Measurements from ENCODE around the gene HDHD2.
"Not testable (repeated sequence)": the region's sequence is repeated elsewhere in the genome, so short reads cannot be mapped to it uniquely, and the experiment has no call there.

HDHD2 gene, protein sequence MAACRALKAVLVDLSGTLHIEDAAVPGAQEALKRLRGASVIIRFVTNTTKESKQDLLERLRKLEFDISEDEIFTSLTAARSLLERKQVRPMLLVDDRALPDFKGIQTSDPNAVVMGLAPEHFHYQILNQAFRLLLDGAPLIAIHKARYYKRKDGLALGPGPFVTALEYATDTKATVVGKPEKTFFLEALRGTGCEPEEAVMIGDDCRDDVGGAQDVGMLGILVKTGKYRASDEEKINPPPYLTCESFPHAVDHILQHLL

DNA sequence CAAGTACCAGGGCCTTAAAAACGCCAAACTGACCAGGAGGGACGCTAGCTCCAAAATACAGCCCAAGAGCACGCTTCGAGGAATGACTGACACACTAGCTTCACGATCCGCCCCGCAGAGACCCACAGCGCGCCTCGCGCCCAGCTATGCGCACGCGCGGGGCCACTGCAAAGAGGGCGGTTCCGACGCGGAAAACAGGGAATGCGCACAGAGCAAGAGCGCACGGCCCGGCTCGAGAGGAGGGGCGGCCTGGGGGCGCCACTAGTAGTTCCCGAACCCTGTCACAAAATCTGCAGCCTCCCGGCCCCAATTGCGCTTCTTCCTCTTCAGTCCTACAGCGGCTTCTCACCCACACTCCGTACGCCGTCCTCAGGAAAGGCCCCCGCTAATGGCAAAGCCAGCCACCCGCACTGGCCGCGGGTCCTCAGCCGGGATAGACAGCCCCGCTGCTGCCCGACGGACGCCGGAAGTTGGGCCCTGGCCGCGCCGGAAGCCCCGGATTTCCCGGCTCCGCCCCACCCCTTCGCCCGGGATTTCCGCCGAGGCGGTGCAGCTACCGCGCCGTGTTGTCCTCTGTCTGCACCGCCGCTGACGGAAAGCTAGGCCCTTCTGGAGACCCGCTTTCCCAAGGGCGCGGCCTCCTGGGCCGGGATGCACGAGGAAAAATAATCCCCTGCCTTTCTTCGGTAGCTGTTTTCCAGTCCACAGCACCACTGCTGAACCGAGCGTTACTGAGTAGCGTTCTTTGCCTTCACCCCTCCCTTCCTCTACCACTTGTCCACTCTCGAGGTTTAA is at the start of gene HDHD2:
Gene HDHD2, minus strand, starts transcription at position 472 of the 795 bp plus-strand sequence. CDS start 14,061 bp downstream, outside the sequence.
- FAIRE-seq = no peak

DNA sequence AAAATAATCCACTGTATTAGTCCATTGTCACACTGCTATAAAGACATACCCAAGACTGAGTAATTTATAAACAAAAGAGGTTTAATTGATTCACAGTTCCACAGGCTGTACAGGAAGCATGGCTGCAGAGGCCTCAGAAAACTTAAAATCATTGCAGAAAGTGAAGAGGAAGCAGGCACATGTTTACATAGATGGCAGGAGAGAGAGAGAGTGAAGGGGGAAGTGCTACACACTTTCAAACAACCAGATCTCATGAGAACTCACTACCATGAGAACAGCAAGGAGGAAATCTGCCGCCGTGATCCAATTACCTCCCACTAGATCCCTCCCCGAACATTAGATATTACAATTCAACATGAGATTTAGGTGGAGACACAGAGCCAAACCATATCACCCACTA is 45.7 kb upstream of the HDHD2 start:
- not testable (repeated sequence) for FAIRE-seq

DNA sequence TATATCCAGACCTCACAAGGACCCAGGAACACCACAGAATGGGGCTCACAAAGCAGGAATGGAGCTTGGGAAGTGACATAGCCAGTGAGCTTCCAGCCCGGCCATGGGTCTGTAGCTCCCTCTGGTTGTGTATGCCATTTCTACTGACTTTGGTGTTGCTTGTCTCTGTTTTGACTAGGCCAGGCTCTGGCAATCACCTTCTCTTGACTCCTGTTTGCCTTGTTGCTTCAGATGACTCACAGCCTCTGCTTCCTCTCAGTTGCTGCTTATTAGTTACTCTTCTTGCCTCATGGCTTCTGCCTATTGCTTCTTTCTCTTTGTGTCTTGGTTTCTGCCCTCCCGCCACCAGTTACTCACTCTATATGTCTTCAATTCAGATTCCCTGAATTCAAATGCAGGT is 41.7 kb upstream of the HDHD2 start:
- no peak for FAIRE-seq

DNA sequence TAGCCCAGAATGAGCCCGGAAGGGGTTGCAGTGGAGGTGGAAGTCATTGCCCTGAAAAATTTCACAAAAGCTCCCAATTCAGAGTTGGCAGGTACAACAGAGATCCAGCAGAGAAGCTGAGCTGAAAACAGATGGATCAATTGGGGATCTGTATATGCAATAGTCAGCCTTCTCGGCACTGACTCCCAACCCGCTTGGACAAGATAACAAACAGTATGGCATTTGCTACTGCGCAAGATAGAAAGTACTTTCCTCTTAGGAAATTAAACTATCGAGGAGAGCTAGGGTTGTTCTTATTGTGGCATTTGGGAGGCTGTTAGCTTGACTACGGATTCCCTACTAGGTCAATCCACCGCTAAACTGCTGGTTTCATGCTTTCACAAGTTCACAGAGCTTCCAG is 37.4 kb upstream of the HDHD2 start:
- no peak for FAIRE-seq

DNA sequence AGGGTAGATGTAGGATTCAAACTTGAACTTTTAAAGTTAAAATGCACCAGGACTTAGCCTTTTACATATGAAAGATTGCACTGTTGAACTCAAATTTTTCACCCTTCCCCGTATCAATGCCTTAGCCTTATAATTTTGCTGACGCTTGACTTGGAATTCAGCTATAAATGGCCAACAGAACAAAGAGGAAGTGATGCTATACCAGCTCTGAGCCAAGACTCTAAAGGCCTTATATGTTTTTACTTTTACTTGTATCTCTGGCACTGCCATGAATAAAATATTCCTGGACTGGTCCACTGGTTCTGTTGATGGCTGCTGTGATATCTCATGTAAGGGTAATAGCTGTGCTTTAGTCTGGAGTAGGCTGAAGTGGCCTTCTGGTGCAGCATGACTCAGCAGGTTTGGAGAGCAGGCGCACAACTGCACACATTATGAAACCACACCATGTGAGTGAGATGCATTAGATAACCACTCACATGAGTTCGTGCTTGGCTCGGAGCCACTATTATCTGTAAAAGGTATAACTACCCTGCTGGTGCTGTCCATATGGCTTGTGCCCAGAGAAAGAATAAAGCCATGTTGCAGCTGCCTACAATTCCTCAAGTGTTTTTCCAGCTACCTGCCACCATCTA is 34.2 kb upstream of the HDHD2 start:
- FAIRE-seq = no peak

DNA sequence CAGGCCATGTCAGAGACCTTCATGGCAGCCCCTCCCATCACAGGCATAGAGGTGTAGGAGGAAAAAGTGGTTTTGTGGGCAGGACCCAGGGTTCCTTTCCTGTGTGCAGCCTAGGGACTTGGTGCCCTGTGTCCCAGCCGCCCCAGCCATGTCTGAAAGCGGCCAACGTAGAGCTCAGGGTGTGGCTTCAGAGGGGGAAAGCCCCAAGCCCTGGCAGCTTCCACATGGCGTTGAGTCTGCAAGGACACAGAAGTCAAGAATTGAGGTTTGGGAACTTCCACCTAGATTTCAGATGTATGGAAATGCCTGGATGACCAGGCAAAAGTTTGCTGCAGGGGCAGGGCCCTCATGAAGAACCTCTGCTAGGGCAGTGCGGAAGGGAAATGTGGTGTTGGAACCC is 31.9 kb upstream of the HDHD2 start:
- FAIRE-seq = not testable (repeated sequence)

DNA sequence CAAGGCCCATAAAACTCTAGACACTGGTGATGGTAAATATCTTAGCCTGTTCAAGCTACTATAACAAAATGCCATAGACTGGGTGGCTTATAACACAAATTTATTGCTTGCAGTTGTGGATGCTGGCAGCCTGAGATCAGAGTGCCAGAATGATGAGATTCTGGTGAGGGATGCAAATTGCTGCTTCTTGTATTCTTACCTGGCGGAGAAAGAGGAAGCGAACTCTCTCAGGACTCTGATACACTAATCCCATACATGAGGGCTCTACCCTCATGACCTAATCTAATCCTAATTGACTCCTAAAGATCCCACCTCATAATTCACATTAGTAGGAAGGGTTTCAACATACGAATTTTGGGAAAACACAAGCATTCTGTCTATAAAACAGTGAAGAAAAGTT is 30.5 kb upstream of the HDHD2 start:
- FAIRE-seq = no peak

DNA sequence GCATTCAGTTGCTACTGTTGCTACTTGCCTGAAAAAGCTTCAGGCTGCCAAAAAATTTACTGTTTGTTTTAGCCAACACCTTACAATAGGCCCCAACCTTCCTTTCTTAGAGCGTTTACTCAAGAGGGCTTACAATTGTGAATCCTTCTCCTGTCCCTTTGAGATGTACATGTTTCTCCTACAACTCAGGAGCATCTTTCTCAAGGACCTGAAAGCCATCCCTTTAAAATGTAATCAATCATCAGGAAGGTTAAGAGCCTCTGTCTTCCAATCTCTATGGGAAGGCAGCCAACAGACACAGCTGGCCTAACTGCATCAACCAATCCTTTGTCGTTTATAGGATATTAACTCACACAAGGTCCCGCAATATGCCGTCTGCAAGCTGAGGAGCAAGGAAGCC is 29.2 kb upstream of the HDHD2 start:
- FAIRE-seq = no peak

DNA sequence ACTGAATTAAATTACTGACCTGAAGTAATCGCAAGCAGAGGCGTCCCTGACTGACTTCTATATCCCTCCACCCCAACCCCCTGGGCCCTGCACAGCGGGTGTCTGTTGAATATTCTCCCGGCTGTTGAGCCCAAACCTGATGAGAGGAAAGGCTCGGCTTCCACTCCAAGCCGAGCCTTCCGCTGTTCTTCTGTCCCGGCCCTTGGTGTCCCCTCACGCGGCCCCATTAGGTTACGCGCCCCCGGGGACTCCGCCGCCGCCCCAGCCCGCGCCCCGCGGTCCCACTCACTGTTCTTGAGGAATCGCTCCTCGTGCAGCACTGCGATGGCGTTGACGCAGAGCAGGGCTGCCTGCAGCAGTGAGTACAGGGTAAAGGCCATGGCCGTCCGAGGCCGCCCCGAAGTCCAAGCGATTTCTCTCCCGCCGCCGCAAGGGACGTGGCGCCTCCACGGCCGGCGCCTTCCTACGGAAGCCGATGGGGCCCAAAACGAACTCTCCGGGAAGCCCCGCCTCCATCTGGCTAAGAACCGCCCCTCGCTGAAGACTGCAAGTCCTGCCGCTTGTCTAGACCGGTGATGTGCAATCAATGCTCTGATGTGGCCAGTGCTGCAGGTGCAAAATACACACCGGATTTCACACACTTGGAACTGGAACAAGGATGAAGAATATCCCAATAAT is 25.7 kb upstream of the HDHD2 start, which contains the start of gene IER3IP1:
Gene IER3IP1, minus strand, starts transcription at position 467 of the 678 bp plus-strand sequence. Its CDS starts 87 bp downstream, at position 380.
- no peak for FAIRE-seq

DNA sequence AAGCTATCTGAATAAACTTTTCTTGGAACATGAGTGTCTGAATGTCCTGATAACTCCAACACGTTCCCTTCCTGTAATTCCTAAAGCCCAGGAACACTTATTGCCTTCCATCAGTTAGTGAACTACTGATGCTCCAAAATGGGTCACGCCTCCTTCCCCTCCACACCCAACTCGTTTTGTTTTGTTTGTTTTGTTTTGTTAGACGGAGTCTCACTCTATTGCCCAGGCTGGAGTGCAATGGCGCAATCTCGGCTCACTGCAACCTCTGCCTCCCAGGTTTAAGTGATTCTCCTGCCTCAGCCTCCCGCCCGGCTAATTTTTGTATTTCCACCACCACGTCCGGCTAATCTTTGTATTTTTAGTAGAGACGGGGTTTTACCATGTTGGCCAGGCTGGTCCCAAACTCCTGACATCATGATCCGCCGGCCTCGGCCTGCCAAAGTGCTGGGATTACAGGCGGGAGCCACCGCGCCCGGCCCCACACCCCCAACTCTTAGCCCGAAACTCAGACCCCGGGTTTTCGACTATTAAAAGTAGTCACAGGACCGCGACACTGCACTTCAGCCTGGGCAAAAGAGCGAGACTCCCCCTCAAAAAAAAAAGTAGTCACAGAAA is 25.1 kb upstream of the HDHD2 start:
- no peak for FAIRE-seq

DNA sequence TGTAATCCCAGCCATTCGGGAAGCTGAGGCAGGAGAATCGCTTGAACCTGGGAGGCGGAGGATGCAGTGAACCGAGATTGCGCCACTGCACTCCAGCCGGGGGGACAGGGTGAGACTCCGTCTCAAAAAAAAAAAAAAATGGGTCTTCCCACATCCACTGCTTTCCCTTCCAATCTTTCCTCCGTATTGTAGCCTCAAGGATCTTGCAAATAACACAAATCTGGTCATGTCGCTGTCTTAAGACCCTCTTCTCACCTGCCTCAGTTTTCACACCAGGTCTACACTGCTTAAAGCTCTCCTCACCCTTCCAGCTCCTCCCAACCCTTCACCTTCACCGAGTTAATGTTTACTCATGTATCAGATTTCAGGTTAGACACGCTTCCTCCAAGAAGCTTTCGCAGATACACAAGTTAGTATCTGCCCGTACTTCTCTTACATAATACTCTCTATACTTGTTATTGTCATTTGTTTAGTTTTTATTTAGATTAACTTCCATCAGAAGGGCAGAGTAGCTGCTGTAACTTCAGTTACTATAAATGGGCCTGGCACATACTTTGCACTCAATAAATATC is 24.3 kb upstream of the HDHD2 start:
- no peak for FAIRE-seq

DNA sequence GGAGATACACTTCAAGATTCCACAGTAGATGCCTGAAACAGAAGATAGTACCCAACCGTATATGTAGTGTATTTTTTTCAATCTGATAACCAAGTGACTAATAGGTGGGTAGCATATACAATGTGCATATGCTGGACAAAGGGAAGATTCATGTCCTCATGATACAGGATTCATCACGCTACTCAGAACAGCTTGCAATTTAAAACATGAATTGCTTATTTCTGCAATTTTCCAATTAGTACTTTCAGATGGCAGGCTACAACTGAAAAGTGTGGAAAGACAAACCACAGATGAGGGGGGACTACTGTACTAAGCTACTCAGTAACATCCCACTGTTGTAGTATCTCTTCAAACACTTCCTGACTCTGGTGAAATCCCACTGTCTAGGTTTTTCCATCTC is 22.2 kb upstream of the HDHD2 start:
- no peak for FAIRE-seq

DNA sequence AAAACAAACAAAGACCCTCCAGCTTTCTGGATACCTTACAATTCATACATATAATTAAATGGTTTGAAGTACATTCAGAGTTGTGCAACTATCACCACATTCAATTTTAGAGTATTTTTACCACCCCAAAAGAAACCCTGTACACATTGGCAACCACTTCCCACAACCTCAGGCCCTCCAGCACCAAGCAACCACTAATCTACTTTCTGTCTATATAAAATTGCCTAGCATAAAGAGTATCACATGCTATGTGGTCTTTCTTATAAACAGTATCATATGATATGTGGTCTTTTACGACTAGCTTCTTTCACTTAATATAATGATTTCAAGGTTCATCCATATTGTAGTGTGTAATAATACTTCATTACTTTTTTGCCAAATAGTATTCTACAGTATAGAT is 18.6 kb upstream of the HDHD2 start:
- peak; percentile 43 for FAIRE-seq

DNA sequence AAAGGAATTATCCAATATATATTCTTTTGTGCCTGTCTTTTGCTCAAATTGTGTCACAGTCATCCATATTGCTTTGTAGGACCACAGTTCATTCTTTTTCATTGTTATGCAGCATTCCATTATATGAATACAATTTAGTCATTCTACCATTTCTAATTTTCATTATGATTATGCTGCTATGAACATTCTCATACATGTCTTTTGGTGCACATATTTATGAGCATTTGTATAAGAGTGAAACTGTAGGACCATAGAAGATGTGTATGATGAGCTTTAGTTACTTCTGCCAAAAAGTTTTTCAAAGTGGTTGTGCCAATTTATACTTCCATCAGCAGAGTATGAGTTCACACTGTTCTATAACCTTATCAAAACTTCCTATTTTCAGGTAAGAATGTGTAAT is 18.2 kb upstream of the HDHD2 start:
- no peak for FAIRE-seq

DNA sequence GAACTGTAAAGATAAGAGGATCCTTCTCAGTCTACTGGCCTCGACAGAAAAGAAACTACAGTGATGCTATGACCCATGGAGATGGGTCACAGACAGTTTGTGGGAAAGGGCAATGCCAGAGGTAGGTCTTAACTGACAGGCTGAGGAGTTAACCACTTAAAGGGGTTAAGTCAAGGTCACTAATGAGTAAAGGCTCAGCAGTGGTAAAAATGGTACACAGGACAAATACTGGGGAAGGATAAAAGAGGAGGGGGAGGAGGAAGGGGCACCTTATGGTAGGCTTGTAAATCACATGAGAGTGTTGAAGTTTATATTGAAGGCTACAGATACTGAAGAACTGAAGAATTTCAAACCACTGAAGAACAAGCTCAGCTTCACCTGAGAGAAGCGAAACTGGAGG is 16.0 kb upstream of the HDHD2 start:
- FAIRE-seq = no peak

DNA sequence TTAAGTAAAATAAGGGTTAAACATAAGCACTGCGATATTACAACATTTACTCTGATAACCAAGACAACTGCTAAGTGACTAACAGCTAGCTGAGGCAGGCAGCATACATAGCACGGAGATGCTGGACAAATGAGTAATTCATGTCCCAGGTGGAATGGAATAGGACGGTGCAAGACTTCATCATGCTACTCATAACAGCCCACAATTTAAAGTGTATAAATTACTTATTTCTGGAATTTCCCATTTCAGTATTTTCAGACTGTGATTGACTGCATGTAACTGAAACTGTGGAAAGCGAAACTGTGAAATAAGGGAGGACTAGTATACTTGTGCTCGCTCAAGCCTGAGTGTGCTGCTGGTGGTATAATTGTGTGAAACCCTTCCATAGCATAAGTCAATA is 12.9 kb upstream of the HDHD2 start:
- peak; percentile 56 for FAIRE-seq

DNA sequence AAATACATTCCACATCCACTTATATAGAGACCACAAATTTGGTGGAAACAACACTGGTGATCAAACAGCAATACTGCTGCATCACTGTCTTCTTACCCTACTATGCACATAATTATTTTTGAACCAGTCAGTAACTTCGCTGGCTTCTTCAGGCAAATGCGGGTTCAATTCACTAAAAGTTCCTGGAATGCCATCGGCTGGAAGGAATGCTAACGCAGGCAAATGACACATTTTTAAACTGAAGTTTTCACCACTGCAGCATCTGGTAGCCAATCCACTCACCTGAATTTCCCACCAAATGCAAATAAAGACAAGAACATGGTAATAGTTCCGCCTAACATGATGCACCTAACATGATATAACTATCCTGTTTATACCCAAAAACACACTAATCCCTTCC is 10.0 kb upstream of the HDHD2 start:
- no peak for FAIRE-seq

DNA sequence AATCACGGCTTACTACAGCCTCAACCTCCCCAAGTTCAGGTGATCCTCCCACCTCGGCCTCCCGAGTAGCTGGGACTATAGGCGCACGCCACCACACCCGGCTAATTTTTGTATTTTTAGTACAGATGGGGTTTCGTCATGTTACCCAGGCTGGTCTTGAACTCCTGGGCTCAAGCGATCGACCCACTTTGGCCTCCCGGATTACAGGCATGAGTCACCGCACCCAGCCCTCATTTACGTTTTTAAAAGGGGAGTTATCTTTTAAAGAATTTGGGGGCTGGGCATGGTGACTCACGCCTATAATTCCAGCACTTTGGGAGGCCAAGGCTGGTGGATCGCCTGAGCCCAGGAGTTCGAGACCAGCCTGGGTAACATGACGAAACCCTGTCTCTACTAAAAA is 8.1 kb upstream of the HDHD2 start:
- FAIRE-seq = not testable (repeated sequence)

DNA sequence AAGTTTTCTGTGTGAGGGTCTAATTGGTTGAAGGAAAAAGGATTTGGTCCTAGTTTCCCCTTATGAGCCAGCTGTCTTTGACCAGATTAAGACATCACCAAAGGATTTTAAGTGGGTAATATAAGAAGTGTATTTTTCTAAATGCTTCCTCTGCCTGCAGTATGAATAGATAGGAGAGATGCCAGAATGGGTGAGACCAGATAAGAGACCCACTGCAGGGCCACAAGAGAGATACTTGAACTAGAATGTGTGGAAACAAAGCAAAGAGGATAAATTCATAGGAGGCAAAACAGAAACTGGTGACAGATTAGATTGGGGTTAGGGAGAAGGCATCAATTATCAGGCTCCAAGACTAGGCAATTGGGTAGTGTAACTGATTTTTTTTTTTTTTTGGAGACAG is 1.1 kb upstream of the HDHD2 start:
- FAIRE-seq = no peak

DNA sequence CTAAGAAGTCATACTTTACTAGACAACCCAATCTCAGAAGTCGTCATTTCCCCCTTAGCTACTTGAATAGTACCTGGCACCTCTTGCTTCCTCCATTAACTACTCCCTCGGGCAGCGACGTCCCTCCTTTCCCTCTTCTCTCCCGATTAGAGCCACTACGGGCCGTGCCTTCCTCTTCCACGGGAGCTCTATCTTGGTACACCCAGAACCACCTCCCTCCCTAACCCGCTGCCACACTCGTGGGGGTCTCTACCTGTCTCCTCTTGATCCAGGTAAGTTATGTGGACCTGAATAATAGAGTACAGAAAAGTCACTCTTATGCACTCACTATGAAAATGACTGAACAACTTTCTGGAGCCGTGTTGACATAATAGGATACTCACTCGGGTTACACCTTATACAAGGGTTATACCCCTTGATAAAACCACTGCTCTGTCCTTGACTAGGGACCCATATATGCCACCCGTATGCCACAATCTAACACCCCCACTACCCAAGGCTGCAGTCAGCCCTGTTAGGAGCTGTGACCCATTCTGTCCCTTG is 595 bp upstream of the HDHD2 start:
- no peak for FAIRE-seq

DNA sequence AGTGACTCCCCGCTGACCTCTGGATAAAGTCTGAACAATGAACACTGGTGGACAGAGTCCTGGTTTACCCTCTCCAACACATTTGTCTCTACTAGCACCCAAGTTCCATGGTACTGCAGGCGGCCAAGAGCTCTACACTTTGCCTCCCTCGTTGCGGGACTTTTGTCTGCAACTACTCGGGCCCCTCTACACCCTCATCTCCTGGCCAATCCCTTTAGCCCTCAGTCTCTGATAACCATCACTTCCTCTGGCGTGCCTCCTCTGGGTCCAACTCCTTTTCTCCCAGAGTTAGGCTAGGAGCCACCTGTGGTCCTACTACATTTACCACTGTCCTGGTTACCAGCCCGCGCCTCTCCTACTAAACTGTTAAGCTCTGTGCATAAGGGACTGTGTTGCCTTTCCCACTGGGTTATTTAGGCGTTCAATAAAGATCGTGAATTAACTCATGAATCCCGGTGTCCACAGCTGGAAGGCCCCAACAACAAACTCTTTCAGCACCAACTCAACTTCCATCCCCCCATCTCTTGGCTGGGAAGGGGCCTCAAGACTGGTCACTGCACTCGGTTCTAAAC is 757 bp downstream of the HDHD2 start:
- FAIRE-seq = no peak

DNA sequence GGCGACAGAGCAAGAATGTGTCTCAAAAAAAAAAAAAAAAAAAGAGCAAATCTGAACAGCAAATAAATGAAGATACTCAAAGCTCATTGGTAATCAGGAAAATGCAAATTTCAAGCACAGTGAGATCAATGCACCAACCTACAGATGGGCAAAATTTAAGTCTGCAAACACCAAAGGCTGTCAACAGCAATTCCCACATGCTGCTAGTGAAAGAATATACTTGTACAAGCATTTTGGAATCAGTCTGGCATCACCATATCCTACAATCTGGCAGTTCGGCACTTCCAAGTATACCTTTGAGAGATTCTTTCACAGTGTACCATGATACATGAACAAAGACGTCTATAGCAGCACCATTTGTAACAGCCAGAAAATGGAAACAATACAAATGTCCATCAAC is 4.1 kb downstream of the HDHD2 start:
- FAIRE-seq = no peak
